PC-9 (cell line): ENCODE results near the gene HAND1.

Experiments
- CTCF ChIP-seq: fragments of 200-600 bp; sonication (generic); conservative IDR thresholded peaks from 2 replicates; pipeline ENCODE4 v1.6.1; 2017; ENCODE audit warnings: mixed run types, antibody characterized with exemption, mild to moderate bottlenecking, moderate library complexity
- EZH2 ChIP-seq: fragments of 200-600 bp; sonication (generic); IDR thresholded peaks from 2 replicates; pipeline ENCODE4 v1.8.0; 2017; ENCODE audit warnings: antibody characterized with exemption, low read depth

- no peak for TF ChIP-seq CTCF
- TF ChIP-seq EZH2: no peak
These were observed 5.0 kb downstream of the HAND1 start for GRCh38 chr5:154472871-154473580.
